Effector CD8-positive, alpha-beta T cell (primary cell): ENCODE data around the gene NUDT4.

ENCODE experiments used
- DNase-seq: peaks from one replicate; lab custom pipeline; 2025; lab: John Stamatoyannopoulos, UW
- total RNA-seq, 4 experiments: gene quantifications; one replicate each; lab custom pipeline; 2026; lab: John Stamatoyannopoulos, UW

NUDT4 gene
- total RNA-seq, result 36.2 to 66.8 (median 46.3) reads per million in 4 experiments

GRCh38 chr12:93377252-93378195, at the start of gene NUDT4:
TSS of gene NUDT4 (plus strand) at chr12:93377925. CDS start at chr12:93378323, 398 bp downstream.
- DNase-seq, result peak; percentile 99

- no peak for DNase-seq
These were observed 44.7 kb upstream of the NUDT4 start for GRCh38 chr12:93333054-93333453.

GRCh38 chr12:93333828-93334227, 43.9 kb upstream of the NUDT4 start:
- no peak for DNase-seq

- DNase-seq, result no peak
These were observed 42.0 kb upstream of the NUDT4 start for GRCh38 chr12:93335603-93336162.

GRCh38 chr12:93336291-93336741, 41.4 kb upstream of the NUDT4 start:
- no peak for DNase-seq

- no peak for DNase-seq
These were observed 39.1 kb upstream of the NUDT4 start for GRCh38 chr12:93338598-93338997.

- DNase-seq, result no peak
These were observed 38.0 kb upstream of the NUDT4 start for GRCh38 chr12:93339695-93340094.

- DNase-seq, result no peak
These were observed 36.2 kb upstream of the NUDT4 start for GRCh38 chr12:93341409-93342049.

- DNase-seq, result no peak
These were observed 30.5 kb upstream of the NUDT4 start for GRCh38 chr12:93347054-93347785.

- no peak for DNase-seq
These were observed 28.9 kb upstream of the NUDT4 start for GRCh38 chr12:93348575-93349435.

- DNase-seq, result no peak
These were observed 26.0 kb upstream of the NUDT4 start for GRCh38 chr12:93351726-93352125.

GRCh38 chr12:93352321-93352720, 25.4 kb upstream of the NUDT4 start:
- DNase-seq, result no peak

- no peak for DNase-seq
These were observed 21.5 kb upstream of the NUDT4 start for GRCh38 chr12:93356214-93356613.

GRCh38 chr12:93358058-93358457, 19.7 kb upstream of the NUDT4 start:
- no peak for DNase-seq

- no peak for DNase-seq
These were observed 18.9 kb upstream of the NUDT4 start for GRCh38 chr12:93358821-93359220.

- no peak for DNase-seq
These were observed 17.0 kb upstream of the NUDT4 start for GRCh38 chr12:93360688-93361087.

- no peak for DNase-seq
These were observed 16.4 kb upstream of the NUDT4 start for GRCh38 chr12:93361151-93361919.

GRCh38 chr12:93363841-93364297, 13.9 kb upstream of the NUDT4 start:
- DNase-seq, result no peak

GRCh38 chr12:93365616-93366405, 11.9 kb upstream of the NUDT4 start:
- DNase-seq, result no peak
